Neural cell (in vitro differentiated cells): ENCODE results near the gene PTN. TPM values are rescaled to one million over a fixed set of nuclear protein-coding genes. Genes with fewer than 3 reads are reported as not detected.
"Not testable (repeated sequence)": the region's sequence is repeated elsewhere in the genome, so short reads cannot be mapped to it uniquely, and the experiment has no call there.

Source experiments
- H2AFZ ChIP-seq: fragments of 200-600, 300-800 bp; sonication (generic), shearing (Covaris generic); 2 replicates; pipeline ENCODE4 v1.6.0; 2014; ENCODE audit warnings: low read depth, mild to moderate bottlenecking, antibody characterized with exemption, low read length, moderate library complexity
- H3F3A ChIP-seq: fragments of 200-600 bp; shearing (Covaris generic); 2 replicates; pipeline ENCODE4 v1.6.1; 2016; ENCODE audit warnings: mild to moderate bottlenecking, moderate library complexity, mixed read lengths, antibody characterized with exemption, low read length; ENCODE audit not compliant: insufficient read depth, poor library complexity, severe bottlenecking
- H3K27ac ChIP-seq: fragments of 200-600, 300-800 bp; sonication (generic), shearing (Covaris generic); 2 replicates; pipeline ENCODE4 v1.5.1; 2014; ENCODE audit warnings: mild to moderate bottlenecking, low read length, moderate library complexity
- H3K27me3 ChIP-seq: fragments of 300-800, 200-600 bp; sonication (generic), shearing (Covaris generic); 2 replicates; pipeline ENCODE4 v1.6.0; 2014; ENCODE audit warnings: mild to moderate bottlenecking, low read depth, low read length, moderate library complexity; ENCODE audit not compliant: insufficient read depth
- H3K36me3 ChIP-seq: fragments of 300-800, 200-600 bp; sonication (generic), shearing (Covaris generic); 2 replicates; pipeline ENCODE4 v1.5.1; 2014; ENCODE audit warnings: mild to moderate bottlenecking, antibody characterized with exemption, low read length, moderate library complexity; ENCODE audit not compliant: insufficient read depth
- H3K4me2 ChIP-seq: fragments of 300-800, 200-600 bp; sonication (generic), shearing (Covaris generic); 2 replicates; pipeline ENCODE4 v1.6.0; 2014; ENCODE audit warnings: mild to moderate bottlenecking, low read length
- H3K4me3 ChIP-seq: fragments of 300-800, 200-600 bp; sonication (generic), shearing (Covaris generic); 2 replicates; pipeline ENCODE4 v1.5.1; 2014; ENCODE audit warnings: mild to moderate bottlenecking, low read length, moderate library complexity
- H3K79me2 ChIP-seq: fragments of 200-600 bp; shearing (Covaris generic); replicated peaks from 2 replicates; pipeline ENCODE4 v1.6.0; 2014; ENCODE audit warnings: mild to moderate bottlenecking, low read length, moderate library complexity; ENCODE audit not compliant: insufficient read depth
- H3K9ac ChIP-seq: fragments of 300-800, 200-600 bp; sonication (generic), shearing (Covaris generic); 2 replicates; pipeline ENCODE4 v1.6.1; 2016; ENCODE audit warnings: mild to moderate bottlenecking, low read length, mixed read lengths
- H3K9me2 ChIP-seq: fragments of 200-600 bp; shearing (Covaris generic); 2 replicates; pipeline ENCODE4 v1.6.1; 2016; ENCODE audit warnings: mild to moderate bottlenecking, low read length, mixed read lengths; ENCODE audit not compliant: insufficient read depth
- H3K9me3 ChIP-seq: fragments of 200-600, 300-800 bp; sonication (generic), shearing (Covaris generic); 2 replicates; pipeline ENCODE4 v1.6.1; 2016; ENCODE audit warnings: mild to moderate bottlenecking, mixed run types, low read length, moderate library complexity, mixed read lengths
- H4K20me1 ChIP-seq: fragments of 200-600 bp; shearing (Covaris generic); 2 replicates; pipeline ENCODE4 v1.6.1; 2016; ENCODE audit warnings: mild to moderate bottlenecking, mixed run types; ENCODE audit not compliant: insufficient read depth
- EP300 ChIP-seq: fragments of 450-650 bp; conservative IDR thresholded peaks from 2 replicates; pipeline ENCODE4 v1.6.1; 2014; ENCODE audit warnings: antibody characterized with exemption, mild to moderate bottlenecking, moderate library complexity; ENCODE audit not compliant: poor library complexity, severe bottlenecking
- EZH2 ChIP-seq: fragments of 200-600, 300-800 bp; shearing (Covaris generic), sonication (generic); IDR thresholded peaks from 2 replicates; pipeline ENCODE4 v1.6.1; 2014; ENCODE audit warnings: antibody characterized with exemption, low read length, borderline replicate concordance, mild to moderate bottlenecking; ENCODE audit not compliant: insufficient read depth, poor library complexity, severe bottlenecking
- MXI1 ChIP-seq: fragments of 450-650 bp; conservative IDR thresholded peaks from 2 replicates; pipeline ENCODE4 v1.6.1; 2014; ENCODE audit warnings: antibody characterized with exemption, mild to moderate bottlenecking; ENCODE audit not compliant: poor library complexity, severe bottlenecking
- POLR2AphosphoS5 ChIP-seq: IDR thresholded peaks from 2 replicates; pipeline ENCODE4 v1.6.1; 2012
- RAD21 ChIP-seq: fragments of 450-650 bp; conservative IDR thresholded peaks from 2 replicates; pipeline ENCODE4 v1.6.1; 2014; ENCODE audit warnings: antibody characterized with exemption, mild to moderate bottlenecking, moderate library complexity
- SMC3 ChIP-seq: fragments of 450-650 bp; conservative IDR thresholded peaks from 2 replicates; pipeline ENCODE4 v1.6.1; 2014; ENCODE audit warnings: antibody characterized with exemption, mild to moderate bottlenecking, moderate library complexity; ENCODE audit not compliant: poor library complexity
- TAF1 ChIP-seq: IDR thresholded peaks from 2 replicates; pipeline ENCODE4 v1.6.1; 2012; ENCODE audit warnings: low read depth
- polyA plus RNA-seq: library from polyadenylated mRNA; depleted of rRNA; stranded (reverse); fragments of >200 nt; gene quantifications from 2 replicates; pipeline ENCODE4 v1.2.3, GENCODE V29; 2014
- TF ChIP-seq, protein P1 (sequence below): fragments of 450-650 bp; IDR thresholded peaks from 2 replicates; pipeline ENCODE4 v1.5.1; 2014; ENCODE audit warnings: antibody characterized with exemption, mild to moderate bottlenecking, moderate library complexity; ENCODE audit not compliant: poor library complexity, severe bottlenecking
- TF ChIP-seq, protein P2 (sequence below): IDR thresholded peaks from 2 replicates; pipeline ENCODE4 v1.6.1; 2012; ENCODE audit warnings: borderline replicate concordance

Gene PTN
- polyA plus RNA-seq, 1 donor from 2014 or later, result 14.1 TPM

DNA sequence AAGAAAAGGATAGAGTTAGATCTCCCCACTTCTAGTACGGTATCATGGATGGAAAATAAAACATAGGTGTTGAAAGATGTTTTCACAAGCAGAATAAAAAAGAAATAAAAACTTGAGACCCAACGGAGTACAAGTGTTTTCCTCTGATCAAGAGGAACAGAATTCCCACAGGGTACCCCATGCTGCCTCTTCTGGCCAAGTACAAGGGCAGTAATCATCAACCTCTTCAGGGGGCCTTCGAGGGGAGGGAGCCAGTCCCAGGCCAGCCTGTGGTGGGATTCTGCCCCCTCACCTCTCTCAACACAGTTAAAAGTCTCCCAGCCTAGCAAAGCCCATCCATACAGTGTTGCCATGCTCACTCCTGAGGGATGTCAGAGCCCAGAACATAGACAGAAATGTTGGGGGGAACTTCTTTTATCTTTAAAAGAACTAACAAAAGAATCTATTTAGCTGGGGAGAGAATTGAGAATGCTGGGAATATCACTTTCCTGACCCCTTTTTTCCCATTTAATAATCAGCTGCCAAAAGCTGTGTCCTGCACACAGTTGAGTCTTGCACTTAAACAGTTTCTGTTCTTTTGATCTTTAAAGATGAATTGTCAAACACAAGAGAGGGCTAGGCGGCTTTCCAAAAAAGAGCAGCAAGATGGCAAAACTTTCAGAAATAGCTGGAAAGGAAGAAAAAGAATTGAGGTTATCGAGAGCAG lies 101.7 kb downstream of the PTN start:
- no peaks in the 10 kb centered on the region for H3K9me2 ChIP-seq
- no peaks in the 10 kb centered on the region for H3K79me2 ChIP-seq
- H3K9ac ChIP-seq, result no peak overlapping the region
- no peak overlapping the region for H2AFZ ChIP-seq
- H3K4me2 ChIP-seq, result no peak overlapping the region
- H4K20me1 ChIP-seq, result no peaks in the 10 kb centered on the region
- no peak overlapping the region for H3K27ac ChIP-seq
- H3F3A ChIP-seq, result no peaks in the 10 kb centered on the region
- H3K4me3 ChIP-seq, result no peak overlapping the region
- H3K36me3 ChIP-seq, result no peaks in the 10 kb centered on the region
- no peaks in the 10 kb centered on the region for H3K9me3 ChIP-seq
- TF ChIP-seq POLR2AphosphoS5 (no peak), TAF1 (no peak), SMC3 (no peak)
- no peaks in the 10 kb centered on the region for H3K27me3 ChIP-seq

DNA sequence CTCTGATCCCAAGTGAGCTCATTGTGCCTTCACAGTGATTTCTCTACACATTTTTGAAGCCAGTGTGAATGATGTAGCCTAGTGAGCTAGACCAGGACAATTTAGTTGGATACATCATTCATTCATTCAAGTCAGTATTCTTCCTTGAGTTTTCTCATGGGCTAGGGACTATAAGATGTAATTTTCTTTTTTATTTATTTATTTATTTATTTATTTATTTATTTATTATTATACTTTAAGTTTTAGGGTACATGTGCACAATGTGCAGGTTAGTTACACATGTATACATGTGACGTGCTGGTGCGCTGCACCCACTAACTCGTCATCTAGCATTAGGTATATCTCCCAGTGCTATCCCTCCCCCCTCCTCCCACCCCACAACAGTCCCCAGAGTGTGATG lies 104.3 kb downstream of the PTN start:
- H3K79me2 ChIP-seq, H2AFZ ChIP-seq, H3K4me2 ChIP-seq, H3K9me2 ChIP-seq, H3K36me3 ChIP-seq, H3K9ac ChIP-seq, H3K27ac ChIP-seq, H4K20me1 ChIP-seq, H3F3A ChIP-seq, H3K27me3 ChIP-seq, H3K9me3 ChIP-seq, H3K4me3 ChIP-seq: not testable (repeated sequence)

DNA sequence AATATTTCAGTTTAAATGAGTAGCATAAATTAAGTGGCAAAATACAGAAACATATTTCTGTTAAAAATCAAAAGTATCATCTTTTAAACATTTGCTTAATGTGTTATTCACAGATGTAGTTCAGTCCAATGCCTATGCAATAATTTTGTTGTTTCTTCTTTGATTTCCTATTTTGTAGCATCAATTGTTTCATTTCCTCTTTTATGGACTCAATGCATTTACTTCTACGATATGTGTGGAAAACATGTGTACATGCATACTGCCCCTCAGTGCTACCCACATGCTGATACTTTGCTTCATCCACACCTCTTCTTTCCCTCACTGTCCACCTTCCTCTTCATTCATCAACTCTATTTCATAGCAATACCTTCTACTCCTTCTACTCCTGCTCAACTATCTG lies 108.1 kb downstream of the PTN start:
- H3F3A ChIP-seq, result no peaks in the 10 kb centered on the region
- H2AFZ ChIP-seq, result no peak overlapping the region
- no peaks in the 10 kb centered on the region for H3K9me2 ChIP-seq
- TF ChIP-seq EP300, result no peak
- TF ChIP-seq, protein P1, sequence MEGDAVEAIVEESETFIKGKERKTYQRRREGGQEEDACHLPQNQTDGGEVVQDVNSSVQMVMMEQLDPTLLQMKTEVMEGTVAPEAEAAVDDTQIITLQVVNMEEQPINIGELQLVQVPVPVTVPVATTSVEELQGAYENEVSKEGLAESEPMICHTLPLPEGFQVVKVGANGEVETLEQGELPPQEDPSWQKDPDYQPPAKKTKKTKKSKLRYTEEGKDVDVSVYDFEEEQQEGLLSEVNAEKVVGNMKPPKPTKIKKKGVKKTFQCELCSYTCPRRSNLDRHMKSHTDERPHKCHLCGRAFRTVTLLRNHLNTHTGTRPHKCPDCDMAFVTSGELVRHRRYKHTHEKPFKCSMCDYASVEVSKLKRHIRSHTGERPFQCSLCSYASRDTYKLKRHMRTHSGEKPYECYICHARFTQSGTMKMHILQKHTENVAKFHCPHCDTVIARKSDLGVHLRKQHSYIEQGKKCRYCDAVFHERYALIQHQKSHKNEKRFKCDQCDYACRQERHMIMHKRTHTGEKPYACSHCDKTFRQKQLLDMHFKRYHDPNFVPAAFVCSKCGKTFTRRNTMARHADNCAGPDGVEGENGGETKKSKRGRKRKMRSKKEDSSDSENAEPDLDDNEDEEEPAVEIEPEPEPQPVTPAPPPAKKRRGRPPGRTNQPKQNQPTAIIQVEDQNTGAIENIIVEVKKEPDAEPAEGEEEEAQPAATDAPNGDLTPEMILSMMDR, result no peak
- TF ChIP-seq MXI1, result no peak
- TF ChIP-seq RAD21, result no peak
- TF ChIP-seq POLR2AphosphoS5, result no peak
- no peaks in the 10 kb centered on the region for H4K20me1 ChIP-seq
- H3K27me3 ChIP-seq, result no peaks in the 10 kb centered on the region
- no peak overlapping the region for H3K4me3 ChIP-seq
- H3K79me2 ChIP-seq, result no peaks in the 10 kb centered on the region
- H3K9ac ChIP-seq, result no peak overlapping the region
- H3K9me3 ChIP-seq, result no peaks in the 10 kb centered on the region
- H3K36me3 ChIP-seq, result no peaks in the 10 kb centered on the region
- no peak overlapping the region for H3K27ac ChIP-seq
- no peak overlapping the region for H3K4me2 ChIP-seq

DNA sequence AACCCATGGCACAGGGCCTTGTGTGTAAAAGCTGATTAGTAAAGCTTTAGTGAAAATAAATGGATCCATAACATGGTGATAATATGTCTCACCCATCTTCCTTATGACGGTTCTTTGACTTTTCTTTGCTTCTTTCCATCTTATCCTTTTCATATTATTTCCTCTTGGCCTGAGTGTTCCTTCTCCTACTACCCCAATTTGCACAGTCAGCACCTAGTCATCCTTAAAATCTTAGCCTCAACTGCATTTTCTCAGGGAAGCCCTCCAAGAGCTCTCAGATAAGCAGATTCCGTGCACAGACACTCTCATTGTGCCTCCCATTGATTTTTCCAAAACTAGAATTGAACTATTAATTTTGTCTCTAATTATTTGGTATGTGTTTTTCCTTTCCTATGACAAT lies 112.4 kb downstream of the PTN start:
- Histone ChIP-seq H2AFZ (no peak overlapping the region), H3K4me2 (no peak overlapping the region), H3K36me3 (no peaks in the 10 kb centered on the region), H3K9me3 (no peaks in the 10 kb centered on the region), H3K27me3 (no peaks in the 10 kb centered on the region), H3K9me2 (no peaks in the 10 kb centered on the region), H3K9ac (no peak overlapping the region), H3K79me2 (no peaks in the 10 kb centered on the region), H3F3A (no peaks in the 10 kb centered on the region), H3K4me3 (no peak overlapping the region), H3K27ac (no peak overlapping the region), H4K20me1 (no peaks in the 10 kb centered on the region)
- TF ChIP-seq TAF1 (no peak), SMC3 (no peak), MXI1 (no peak), RAD21 (no peak), EP300 (no peak), EZH2 (no peak), POLR2AphosphoS5 (no peak)
- TF ChIP-seq, protein P2, sequence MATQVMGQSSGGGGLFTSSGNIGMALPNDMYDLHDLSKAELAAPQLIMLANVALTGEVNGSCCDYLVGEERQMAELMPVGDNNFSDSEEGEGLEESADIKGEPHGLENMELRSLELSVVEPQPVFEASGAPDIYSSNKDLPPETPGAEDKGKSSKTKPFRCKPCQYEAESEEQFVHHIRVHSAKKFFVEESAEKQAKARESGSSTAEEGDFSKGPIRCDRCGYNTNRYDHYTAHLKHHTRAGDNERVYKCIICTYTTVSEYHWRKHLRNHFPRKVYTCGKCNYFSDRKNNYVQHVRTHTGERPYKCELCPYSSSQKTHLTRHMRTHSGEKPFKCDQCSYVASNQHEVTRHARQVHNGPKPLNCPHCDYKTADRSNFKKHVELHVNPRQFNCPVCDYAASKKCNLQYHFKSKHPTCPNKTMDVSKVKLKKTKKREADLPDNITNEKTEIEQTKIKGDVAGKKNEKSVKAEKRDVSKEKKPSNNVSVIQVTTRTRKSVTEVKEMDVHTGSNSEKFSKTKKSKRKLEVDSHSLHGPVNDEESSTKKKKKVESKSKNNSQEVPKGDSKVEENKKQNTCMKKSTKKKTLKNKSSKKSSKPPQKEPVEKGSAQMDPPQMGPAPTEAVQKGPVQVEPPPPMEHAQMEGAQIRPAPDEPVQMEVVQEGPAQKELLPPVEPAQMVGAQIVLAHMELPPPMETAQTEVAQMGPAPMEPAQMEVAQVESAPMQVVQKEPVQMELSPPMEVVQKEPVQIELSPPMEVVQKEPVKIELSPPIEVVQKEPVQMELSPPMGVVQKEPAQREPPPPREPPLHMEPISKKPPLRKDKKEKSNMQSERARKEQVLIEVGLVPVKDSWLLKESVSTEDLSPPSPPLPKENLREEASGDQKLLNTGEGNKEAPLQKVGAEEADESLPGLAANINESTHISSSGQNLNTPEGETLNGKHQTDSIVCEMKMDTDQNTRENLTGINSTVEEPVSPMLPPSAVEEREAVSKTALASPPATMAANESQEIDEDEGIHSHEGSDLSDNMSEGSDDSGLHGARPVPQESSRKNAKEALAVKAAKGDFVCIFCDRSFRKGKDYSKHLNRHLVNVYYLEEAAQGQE, result no peak
- TF ChIP-seq, protein P1, result no peak
